ENCODE results near the gene CRABP2. TPM values are rescaled to one million over a fixed set of nuclear protein-coding genes. Genes with fewer than 3 reads are reported as not detected.

The CRABP2 gene
- total and polyA plus RNA-seq, 2 donors = 25.3 to 37.9 TPM

GRCh38 chr1:156668801-156669637, 36.4 kb downstream of the CRABP2 start:
- 60% methylated on average over 17 of the region's 17 CpGs for WGBS
- no peak overlapping the region for H3K4me3 ChIP-seq (ENCODE audit: low read depth, low read length)
- H3K4me1 ChIP-seq (ENCODE audit: insufficient read depth) = no peaks in the 10 kb centered on the region
- H3K36me3 ChIP-seq (ENCODE audit: insufficient read depth) = no peaks in the 10 kb centered on the region
- no peak for DNase-seq (ENCODE audit: extremely low spot score)
- H3K27ac ChIP-seq (ENCODE audit: low read depth) = peak overlapping the region; percentile 2

GRCh38 chr1:156667968-156668709, 37.2 kb downstream of the CRABP2 start:
- H3K36me3 ChIP-seq (ENCODE audit: insufficient read depth) = no peaks in the 10 kb centered on the region
- H3K27ac ChIP-seq (ENCODE audit: low read depth) = peak overlapping the region; percentile 55
- no peaks in the 10 kb centered on the region for H3K4me1 ChIP-seq (ENCODE audit: insufficient read depth)
- no peak overlapping the region for H3K4me3 ChIP-seq (ENCODE audit: low read depth, low read length)
- 59% methylated on average over 9 of the region's 9 CpGs for WGBS
- DNase-seq (ENCODE audit: extremely low spot score) = no peak

- 22% methylated on average over 5 of the region's 5 CpGs for WGBS
- Histone ChIP-seq H3K27ac (ENCODE audit: low read depth) (peak overlapping the region; percentile 55), H3K36me3 (ENCODE audit: insufficient read depth) (no peaks in the 10 kb centered on the region), H3K4me1 (ENCODE audit: insufficient read depth) (no peaks in the 10 kb centered on the region), H3K4me3 (ENCODE audit: low read depth, low read length) (no peak overlapping the region)
- no peak for DNase-seq (ENCODE audit: extremely low spot score)
Observed at GRCh38 chr1:156667610-156667967, 37.8 kb downstream of the CRABP2 start.

GRCh38 chr1:156666862-156667609, 38.3 kb downstream of the CRABP2 start:
- DNase-seq (ENCODE audit: extremely low spot score) = no peak

GRCh38 chr1:156665539-156665938, 39.8 kb downstream of the CRABP2 start:
- H3K4me3 ChIP-seq (ENCODE audit: low read depth, low read length) = no peak overlapping the region
- no peaks in the 10 kb centered on the region for H3K4me1 ChIP-seq (ENCODE audit: insufficient read depth)
- no peaks in the 10 kb centered on the region for H3K36me3 ChIP-seq (ENCODE audit: insufficient read depth)
- WGBS = 59% methylated on average over 3 of the region's 3 CpGs
- DNase-seq (ENCODE audit: extremely low spot score) = no peak
- H3K27ac ChIP-seq (ENCODE audit: low read depth) = peak overlapping the region; percentile 46

More at GRCh38 chr1:156666862-156667609, 38.3 kb downstream of the CRABP2 start:
- Histone ChIP-seq H3K4me1 (ENCODE audit: insufficient read depth) (no peaks in the 10 kb centered on the region), H3K36me3 (ENCODE audit: insufficient read depth) (no peaks in the 10 kb centered on the region), H3K27ac (ENCODE audit: low read depth) (peak overlapping the region; percentile 55), H3K4me3 (ENCODE audit: low read depth, low read length) (no peak overlapping the region)
- WGBS = 81% methylated on average over 9 of the region's 9 CpGs

GRCh38 chr1:156664767-156665411, 40.5 kb downstream of the CRABP2 start:
- peak overlapping the region; percentile 46 for H3K27ac ChIP-seq (ENCODE audit: low read depth)
- no peaks in the 10 kb centered on the region for H3K36me3 ChIP-seq (ENCODE audit: insufficient read depth)
- no peaks in the 10 kb centered on the region for H3K4me1 ChIP-seq (ENCODE audit: insufficient read depth)
- H3K4me3 ChIP-seq (ENCODE audit: low read depth, low read length) = no peak overlapping the region
- 22% methylated on average over 16 of the region's 16 CpGs for WGBS
- no peak for DNase-seq (ENCODE audit: extremely low spot score)

GRCh38 chr1:156664046-156664766, 41.2 kb downstream of the CRABP2 start:
- H3K36me3 ChIP-seq (ENCODE audit: insufficient read depth) = no peaks in the 10 kb centered on the region
- H3K27ac ChIP-seq (ENCODE audit: low read depth) = peak overlapping the region; percentile 4
- WGBS = 54% methylated on average over 5 of the region's 5 CpGs
- no peak for DNase-seq (ENCODE audit: extremely low spot score)
- H3K4me3 ChIP-seq (ENCODE audit: low read depth, low read length) = no peak overlapping the region
- H3K4me1 ChIP-seq (ENCODE audit: insufficient read depth) = no peaks in the 10 kb centered on the region

- no peak for DNase-seq (ENCODE audit: extremely low spot score)
- 33% methylated on average over 5 of the region's 5 CpGs for WGBS
- Histone ChIP-seq H3K4me3 (ENCODE audit: low read depth, low read length) (no peak overlapping the region), H3K36me3 (ENCODE audit: insufficient read depth) (no peaks in the 10 kb centered on the region), H3K27ac (ENCODE audit: low read depth) (no peak overlapping the region), H3K4me1 (ENCODE audit: insufficient read depth) (no peaks in the 10 kb centered on the region)
Observed at GRCh38 chr1:156663178-156663577, 42.2 kb downstream of the CRABP2 start.

GRCh38 chr1:156662800-156663055, 42.7 kb downstream of the CRABP2 start:
- Histone ChIP-seq H3K4me3 (ENCODE audit: low read depth, low read length) (no peak overlapping the region), H3K4me1 (ENCODE audit: insufficient read depth) (no peaks in the 10 kb centered on the region), H3K36me3 (ENCODE audit: insufficient read depth) (no peaks in the 10 kb centered on the region), H3K27ac (ENCODE audit: low read depth) (no peak overlapping the region)
- 80% methylated on average over 5 of the region's 5 CpGs for WGBS
- DNase-seq (ENCODE audit: extremely low spot score) = no peak

GRCh38 chr1:156662005-156662799, 43.2 kb downstream of the CRABP2 start:
- 62% methylated on average over 12 of the region's 12 CpGs for WGBS
- H3K4me1 ChIP-seq (ENCODE audit: insufficient read depth) = no peaks in the 10 kb centered on the region

GRCh38 chr1:156660752-156661112, 44.7 kb downstream of the CRABP2 start:
- Histone ChIP-seq H3K4me3 (ENCODE audit: low read depth, low read length) (no peak overlapping the region), H3K27ac (ENCODE audit: low read depth) (peak overlapping the region; percentile 76), H3K4me1 (ENCODE audit: insufficient read depth) (no peaks in the 10 kb centered on the region), H3K36me3 (ENCODE audit: insufficient read depth) (no peaks in the 10 kb centered on the region)
- 78% methylated on average over 2 of the region's 2 CpGs for WGBS
- no peak for DNase-seq (ENCODE audit: extremely low spot score)

More at GRCh38 chr1:156662005-156662799, 43.2 kb downstream of the CRABP2 start:
- Histone ChIP-seq H3K27ac (ENCODE audit: low read depth) (peak overlapping the region; percentile 41), H3K36me3 (ENCODE audit: insufficient read depth) (no peaks in the 10 kb centered on the region), H3K4me3 (ENCODE audit: low read depth, low read length) (no peak overlapping the region)
- no peak for DNase-seq (ENCODE audit: extremely low spot score)

GRCh38 chr1:156659988-156660751, 45.2 kb downstream of the CRABP2 start:
- H3K4me3 ChIP-seq (ENCODE audit: low read depth, low read length) = no peak overlapping the region
- no peaks in the 10 kb centered on the region for H3K36me3 ChIP-seq (ENCODE audit: insufficient read depth)
- peak; percentile 77 for DNase-seq (ENCODE audit: extremely low spot score)
- no peaks in the 10 kb centered on the region for H3K4me1 ChIP-seq (ENCODE audit: insufficient read depth)
- peak overlapping the region; percentile 76 for H3K27ac ChIP-seq (ENCODE audit: low read depth)
- WGBS = 5% methylated on average over 38 of the region's 38 CpGs

All from urinary bladder (tissue), 4 donors.